Cardiac muscle cell (in vitro differentiated cells and primary cell): Measurements from ENCODE around the gene FNDC1. TPM values are rescaled to one million over a fixed set of nuclear protein-coding genes. Genes with fewer than 3 reads are reported as not detected.

Experiments
- DNase-seq, 2 donors: peaks; one replicate each; pipeline versions ENCODE4 v3.0.0 to v3.0.0-alpha.2; 2010 to 2017; ENCODE audit warnings: low read depth in 1 of 2, low spot score in 1 of 2
- H3K27ac ChIP-seq: fragments of 200-600 bp; sonication (generic); 2 replicates; pipeline ENCODE4 v1.5.1; 2016
- H3K27me3 ChIP-seq: fragments of 200-600 bp; sonication (generic); 2 replicates; pipeline ENCODE4 v1.6.0; 2016; ENCODE audit warnings: control low read depth
- H3K36me3 ChIP-seq: fragments of 200-600 bp; sonication (generic); 2 replicates; pipeline ENCODE4 v1.5.1; 2016; ENCODE audit warnings: control low read depth
- H3K4me1 ChIP-seq: fragments of 200-600 bp; sonication (generic); 2 replicates; pipeline ENCODE4 v1.8.1; 2017; ENCODE audit warnings: low read depth, mild to moderate bottlenecking, mixed run types
- H3K4me3 ChIP-seq: fragments of 200-600 bp; sonication (generic); 2 replicates; pipeline ENCODE4 v1.5.1; 2016; ENCODE audit warnings: mild to moderate bottlenecking
- H3K9me3 ChIP-seq: fragments of 200-600 bp; sonication (generic); 2 replicates; pipeline ENCODE4 v1.5.1; 2017; ENCODE audit warnings: low read depth, mild to moderate bottlenecking, control low read depth
- CTCF ChIP-seq: IDR thresholded peaks from 2 replicates; pipeline ENCODE4 v1.5.1; 2012; ENCODE audit warnings: low read depth, mild to moderate bottlenecking, low read length
- polyA plus RNA-seq: library from polyadenylated mRNA; unstranded; fragments of >200 nt; fragmentation: Nextera tagmentation; extraction: Ambion mirVana; gene quantifications from 2 replicates; pipeline ENCODE4 v1.2.1, GENCODE V29; 2016
- total RNA-seq: library from RNA; depleted of rRNA; stranded (reverse); fragments of >200 nt; gene quantifications from 2 replicates; pipeline ENCODE4 v1.2.3, GENCODE V29; 2016

Gene FNDC1
- total and polyA plus RNA-seq, 2 experiments from 2014 or later = 0.30 TPM; not detected in 1

DNA sequence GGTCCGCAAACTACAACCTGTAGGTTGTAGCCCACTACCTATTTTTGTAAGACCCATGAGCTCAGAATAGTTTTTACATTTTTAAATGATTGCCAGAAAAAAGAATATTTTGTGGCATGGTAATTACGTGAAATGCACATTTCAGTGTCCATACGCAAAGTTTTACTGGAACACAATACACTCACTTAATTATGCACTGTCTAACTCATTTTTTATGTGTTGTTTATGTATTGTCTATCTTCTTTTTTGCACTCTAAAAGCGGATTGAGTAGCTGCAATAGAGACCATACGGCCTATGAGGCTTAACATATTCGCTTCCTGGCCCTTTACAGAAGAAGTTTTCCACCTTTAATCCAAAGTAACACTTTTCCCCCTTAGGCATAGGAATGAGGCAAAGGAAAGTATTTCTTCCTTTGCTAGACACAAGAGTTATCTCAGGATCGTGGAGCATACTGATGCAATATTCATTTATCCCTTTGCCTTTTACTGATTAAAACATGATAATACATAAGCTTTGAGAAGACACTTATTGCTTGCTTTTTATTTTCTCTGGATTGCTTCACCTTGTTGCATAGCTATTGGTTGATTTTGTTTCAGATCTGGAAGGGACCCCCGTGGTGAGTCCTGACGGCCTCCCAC lies 69.8 kb downstream of the FNDC1 start:
- DNase-seq = no peak
- Histone ChIP-seq H3K27me3 (peaks cover 21% of the 10 kb centered on the region), H3K9me3 (no peaks in the 10 kb centered on the region), H3K4me1 (no peaks in the 10 kb centered on the region), H3K36me3 (no peaks in the 10 kb centered on the region), H3K27ac (no peak overlapping the region), H3K4me3 (no peak overlapping the region)
- no peak for TF ChIP-seq CTCF

- TF ChIP-seq CTCF = no peak
- Histone ChIP-seq H3K4me1 (no peaks in the 10 kb centered on the region), H3K27me3 (no peaks in the 10 kb centered on the region), H3K9me3 (no peaks in the 10 kb centered on the region), H3K27ac (no peak overlapping the region), H3K4me3 (no peak overlapping the region), H3K36me3 (no peaks in the 10 kb centered on the region)
- peak in 1 of 2 donors; percentile 69 for DNase-seq
Observed at GRCh38 chr6:159249128-159249527, 79.9 kb downstream of the FNDC1 start.

DNA sequence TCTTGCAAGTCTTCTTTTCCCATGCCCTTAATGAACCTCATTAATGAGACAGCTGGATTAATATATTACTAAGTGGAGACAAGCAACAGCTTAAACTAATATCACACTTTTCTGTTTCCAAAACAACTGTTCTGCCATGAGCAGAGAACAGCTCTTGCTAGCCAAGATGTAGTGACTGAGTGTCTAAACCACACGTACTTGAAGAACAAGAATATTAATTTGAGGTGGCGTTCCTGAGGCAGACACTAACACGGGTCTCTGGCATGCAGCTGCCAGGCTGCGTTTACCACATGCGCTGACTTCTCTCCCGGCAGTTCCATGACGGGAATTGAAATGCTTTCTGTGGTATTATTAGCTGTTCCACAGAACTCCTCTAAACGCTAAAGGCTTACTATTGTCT lies 80.6 kb downstream of the FNDC1 start:
- TF ChIP-seq CTCF = no peak
- Histone ChIP-seq H3K4me3 (no peak overlapping the region), H3K27me3 (no peaks in the 10 kb centered on the region), H3K9me3 (no peaks in the 10 kb centered on the region), H3K36me3 (no peaks in the 10 kb centered on the region), H3K4me1 (no peaks in the 10 kb centered on the region), H3K27ac (no peak overlapping the region)
- DNase-seq = no peak

DNA sequence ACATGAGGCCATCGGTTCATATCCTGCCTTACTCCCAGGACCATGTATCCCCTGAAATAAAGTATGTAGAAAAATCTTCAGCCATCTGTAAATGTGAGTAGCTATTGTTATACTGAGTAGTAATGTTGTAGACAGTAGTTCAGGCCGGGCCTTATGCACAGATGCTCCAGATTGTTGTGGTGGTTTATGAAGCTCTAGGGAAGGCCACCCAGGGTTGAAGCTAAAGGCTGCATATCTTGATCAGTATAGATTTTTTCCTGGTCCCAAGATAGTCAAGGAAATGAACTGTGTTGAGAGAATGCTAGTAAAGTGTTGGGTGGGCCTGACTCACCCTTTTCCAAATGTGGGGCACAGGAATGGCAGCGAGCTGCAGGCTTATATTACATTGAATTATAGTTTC lies 81.4 kb downstream of the FNDC1 start:
- Histone ChIP-seq H3K27me3 (no peaks in the 10 kb centered on the region), H3K36me3 (no peaks in the 10 kb centered on the region), H3K4me3 (no peak overlapping the region), H3K9me3 (no peaks in the 10 kb centered on the region), H3K4me1 (no peaks in the 10 kb centered on the region), H3K27ac (no peak overlapping the region)
- DNase-seq = no peak
- TF ChIP-seq CTCF = no peak

DNA sequence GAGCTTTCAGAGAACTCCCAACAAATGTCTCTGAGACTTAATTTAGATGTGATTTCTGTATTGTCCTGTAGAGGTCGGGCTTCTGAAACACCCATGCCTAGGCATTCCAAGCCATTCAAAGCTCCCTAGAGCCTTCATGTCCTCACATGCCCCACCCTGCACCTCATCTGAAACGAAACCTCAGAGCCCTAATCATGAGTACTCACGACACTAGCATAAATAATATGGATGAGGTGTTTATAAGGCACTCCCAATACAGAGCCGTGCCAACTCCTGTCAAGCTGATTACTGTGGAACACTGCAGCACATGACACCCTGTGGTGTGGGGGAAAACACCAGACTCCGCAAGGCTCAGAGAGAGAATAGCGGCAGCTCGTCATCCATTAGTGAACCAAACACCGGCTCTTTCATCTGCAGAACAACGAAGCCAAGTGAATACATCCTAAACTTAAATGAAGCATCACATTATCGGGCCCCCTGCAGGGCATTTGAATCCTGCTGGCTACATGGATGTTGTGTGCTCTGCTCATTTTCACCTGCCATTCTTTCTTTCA lies 83.8 kb downstream of the FNDC1 start:
- Histone ChIP-seq H3K27ac (no peak overlapping the region), H3K4me3 (no peak overlapping the region), H3K4me1 (no peaks in the 10 kb centered on the region), H3K9me3 (no peaks in the 10 kb centered on the region), H3K36me3 (no peaks in the 10 kb centered on the region), H3K27me3 (no peaks in the 10 kb centered on the region)
- DNase-seq = peak in 1 of 2 donors; percentile 75
- TF ChIP-seq CTCF = peak; percentile 63
